ENCODE measurements around the gene TBCEL. TPM values are rescaled to one million over a fixed set of nuclear protein-coding genes. Genes with fewer than 3 reads are reported as not detected.

TBCEL gene
- total RNA-seq, 1 donor from 2014 or later, result 9.2 TPM

- intact Hi-C loops (cut with micrococcal nuclease), result no loop called here
- Mint-ChIP-seq H3K36me3 (ENCODE audit: low read depth) (no peaks in the 10 kb centered on the region), H3K27ac (no peak overlapping the region), H3K4me1 (ENCODE audit: low read depth) (no peaks in the 10 kb centered on the region), H3K9me3 (peaks cover 7% of the 10 kb centered on the region), H3K27me3 (ENCODE audit: low read depth) (no peaks in the 10 kb centered on the region), H3K4me3 (ENCODE audit: low read depth) (no peak overlapping the region)
- no peak for DNase-seq (ENCODE audit: low spot score)
These were observed 98.4 kb downstream of the TBCEL start for GRCh38 chr11:121122328-121122727.

DNA sequence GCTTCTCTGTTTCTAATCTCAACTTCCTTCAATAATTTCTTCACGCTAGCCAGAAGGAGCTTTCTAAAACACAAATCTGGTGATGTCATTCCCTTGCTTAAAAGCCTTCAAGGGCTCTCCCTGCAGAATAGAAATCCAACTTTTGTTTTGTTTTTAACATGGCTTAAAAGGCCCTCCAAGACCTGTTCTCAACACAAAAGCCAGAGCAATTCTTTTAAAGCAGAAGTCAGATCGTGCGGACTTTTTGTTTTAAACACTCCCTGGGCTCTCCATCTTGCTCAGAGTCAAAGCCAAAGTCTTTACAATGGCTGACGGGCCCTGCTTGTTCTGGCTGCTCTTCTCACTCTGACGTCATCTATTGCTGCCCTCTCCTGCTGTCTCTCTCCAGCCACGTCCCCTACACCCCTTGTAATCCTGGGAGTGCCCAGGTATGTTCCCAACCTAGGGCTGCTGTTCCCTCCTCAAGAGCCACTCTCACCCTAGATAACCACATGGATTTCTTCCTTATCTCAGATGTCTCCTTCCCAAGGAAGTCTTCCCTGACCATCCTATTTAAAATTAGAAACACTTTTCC, 99.7 kb downstream of the TBCEL start:
- Mint-ChIP-seq H3K27me3 (ENCODE audit: low read depth) (no peaks in the 10 kb centered on the region), H3K9me3 (peaks cover 7% of the 10 kb centered on the region), H3K36me3 (ENCODE audit: low read depth) (no peaks in the 10 kb centered on the region), H3K27ac (no peak overlapping the region), H3K4me1 (ENCODE audit: low read depth) (no peaks in the 10 kb centered on the region), H3K4me3 (ENCODE audit: low read depth) (no peak overlapping the region)
- DNase-seq (ENCODE audit: low spot score), result no peak
- intact Hi-C loops (cut with micrococcal nuclease), result no loop called here

- Mint-ChIP-seq H3K27ac (no peak overlapping the region), H3K9me3 (peaks cover 7% of the 10 kb centered on the region), H3K4me1 (ENCODE audit: low read depth) (peaks cover 2% of the 10 kb centered on the region), H3K27me3 (ENCODE audit: low read depth) (no peaks in the 10 kb centered on the region), H3K36me3 (ENCODE audit: low read depth) (no peaks in the 10 kb centered on the region), H3K4me3 (ENCODE audit: low read depth) (no peak overlapping the region)
- intact Hi-C loops (cut with micrococcal nuclease), result no loop called here
- DNase-seq (ENCODE audit: low spot score), result no peak
These were observed 103.9 kb downstream of the TBCEL start for GRCh38 chr11:121127809-121128208.

DNA sequence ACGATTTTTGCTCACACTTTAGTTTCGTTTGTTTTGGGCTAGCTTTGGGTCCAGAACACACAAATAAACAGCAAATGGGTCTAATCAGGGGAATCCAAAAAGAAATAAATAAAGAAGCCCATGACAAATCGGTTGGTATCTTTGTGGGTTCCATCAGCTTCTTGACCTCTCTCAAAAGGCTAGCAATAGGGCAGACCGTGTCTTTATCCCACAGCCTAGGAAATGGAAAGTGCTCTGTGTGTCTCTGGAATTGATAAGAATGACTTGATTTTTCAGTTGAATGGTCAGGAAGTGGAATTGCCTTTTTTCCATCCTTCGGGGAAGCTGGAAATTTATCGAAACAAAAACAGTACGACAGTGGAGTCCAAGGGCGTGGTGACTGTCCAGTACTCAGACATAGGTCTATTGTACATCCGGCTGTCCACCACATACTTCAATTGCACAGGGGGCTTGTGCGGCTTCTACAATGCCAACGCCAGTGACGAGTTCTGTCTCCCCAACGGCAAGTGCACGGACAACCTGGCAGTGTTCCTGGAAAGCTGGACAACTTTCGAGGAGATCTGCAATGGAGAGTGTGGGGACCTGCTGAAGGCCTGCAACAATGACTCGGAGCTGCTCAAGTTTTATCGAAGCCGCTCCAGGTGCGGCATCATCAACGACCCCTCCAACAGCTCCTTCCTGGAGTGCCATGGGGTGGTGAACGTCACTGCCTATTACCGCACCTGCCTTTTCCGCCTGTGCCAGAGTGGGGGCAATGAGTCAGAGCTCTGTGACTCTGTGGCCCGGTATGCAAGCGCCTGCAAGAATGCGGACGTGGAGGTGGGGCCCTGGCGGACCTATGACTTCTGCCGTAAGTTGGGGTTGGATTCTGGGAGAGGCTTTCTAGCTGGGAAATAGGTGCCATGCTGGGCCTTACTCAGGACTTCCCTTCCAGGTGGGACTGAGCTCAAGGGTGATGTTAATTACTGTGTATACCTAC, 105.7 kb downstream of the TBCEL start:
- no peaks in the 10 kb centered on the region for H3K27me3 Mint-ChIP-seq (ENCODE audit: low read depth)
- H3K4me3 Mint-ChIP-seq (ENCODE audit: low read depth), result no peak overlapping the region
- peaks cover 2% of the 10 kb centered on the region for H3K4me1 Mint-ChIP-seq (ENCODE audit: low read depth)
- H3K36me3 Mint-ChIP-seq (ENCODE audit: low read depth), result no peaks in the 10 kb centered on the region
- no peak overlapping the region for H3K27ac Mint-ChIP-seq
- no peak for DNase-seq (ENCODE audit: low spot score)
- intact Hi-C loops (cut with micrococcal nuclease), result no loop called here
- H3K9me3 Mint-ChIP-seq, result no peaks in the 10 kb centered on the region

DNA sequence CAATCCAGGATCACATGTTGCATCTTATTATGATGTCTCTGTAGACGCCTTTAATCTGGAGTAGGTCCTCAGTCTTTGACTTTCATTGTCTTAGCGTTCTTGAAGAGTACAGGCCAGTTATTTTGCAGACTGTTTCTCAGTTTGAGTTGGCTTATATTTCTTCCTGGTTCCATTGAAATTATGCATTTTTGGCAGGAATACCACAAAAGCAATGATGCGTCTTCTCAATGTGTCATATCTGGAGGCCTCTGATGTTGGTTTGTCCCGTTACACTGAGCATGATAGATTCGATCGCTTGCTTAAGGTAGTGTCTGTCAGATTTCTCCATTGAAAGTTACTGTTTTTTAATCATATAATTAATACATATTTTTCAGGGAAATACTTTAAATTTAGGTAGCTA, 107.8 kb downstream of the TBCEL start:
- Mint-ChIP-seq H3K9me3 (no peaks in the 10 kb centered on the region), H3K4me3 (ENCODE audit: low read depth) (no peak overlapping the region), H3K36me3 (ENCODE audit: low read depth) (no peaks in the 10 kb centered on the region), H3K27ac (no peak overlapping the region), H3K27me3 (ENCODE audit: low read depth) (no peaks in the 10 kb centered on the region), H3K4me1 (ENCODE audit: low read depth) (peaks cover 2% of the 10 kb centered on the region)
- DNase-seq (ENCODE audit: low spot score), result no peak
- intact Hi-C loops (cut with micrococcal nuclease), result no loop called here

GRCh38 chr11:121132211-121132976, 108.5 kb downstream of the TBCEL start:
- Mint-ChIP-seq H3K27me3 (ENCODE audit: low read depth) (no peaks in the 10 kb centered on the region), H3K4me1 (ENCODE audit: low read depth) (peaks cover 2% of the 10 kb centered on the region), H3K9me3 (no peaks in the 10 kb centered on the region), H3K36me3 (ENCODE audit: low read depth) (no peaks in the 10 kb centered on the region), H3K27ac (no peak overlapping the region), H3K4me3 (ENCODE audit: low read depth) (no peak overlapping the region)
- intact Hi-C loops (cut with micrococcal nuclease), result no loop called here
- no peak for DNase-seq (ENCODE audit: low spot score)

GRCh38 chr11:121134741-121135312, 110.9 kb downstream of the TBCEL start:
- Mint-ChIP-seq H3K4me1 (ENCODE audit: low read depth) (peaks cover 2% of the 10 kb centered on the region), H3K9me3 (no peaks in the 10 kb centered on the region), H3K4me3 (ENCODE audit: low read depth) (no peak overlapping the region), H3K27me3 (ENCODE audit: low read depth) (no peaks in the 10 kb centered on the region), H3K36me3 (ENCODE audit: low read depth) (no peaks in the 10 kb centered on the region), H3K27ac (no peak overlapping the region)
- intact Hi-C loops (cut with micrococcal nuclease), result no loop called here
- no peak for DNase-seq (ENCODE audit: low spot score)

DNA sequence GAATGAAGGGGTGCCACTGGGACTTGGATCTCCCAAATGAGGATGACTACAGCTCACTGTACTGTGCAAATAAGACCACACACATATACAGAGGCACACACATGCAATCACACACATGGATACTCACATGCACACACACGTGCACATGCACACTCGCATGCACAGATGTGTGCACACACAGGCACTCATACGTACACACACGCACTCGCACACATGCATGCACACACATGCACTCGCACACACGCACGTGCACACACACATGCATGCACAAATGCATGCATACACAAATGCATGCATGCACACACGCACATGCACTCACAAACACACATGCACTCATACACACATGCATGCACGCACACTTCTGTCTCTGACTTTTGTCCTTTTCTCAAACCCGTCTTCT, 113.1 kb downstream of the TBCEL start:
- no peak overlapping the region for H3K27ac Mint-ChIP-seq
- DNase-seq (ENCODE audit: low spot score), result no peak
- H3K4me1 Mint-ChIP-seq (ENCODE audit: low read depth), result peaks cover 2% of the 10 kb centered on the region
- H3K4me3 Mint-ChIP-seq (ENCODE audit: low read depth), result no peak overlapping the region
- H3K36me3 Mint-ChIP-seq (ENCODE audit: low read depth), result no peaks in the 10 kb centered on the region
- intact Hi-C loops (cut with micrococcal nuclease), result no loop called here
- no peaks in the 10 kb centered on the region for H3K9me3 Mint-ChIP-seq
- H3K27me3 Mint-ChIP-seq (ENCODE audit: low read depth), result no peaks in the 10 kb centered on the region

DNA sequence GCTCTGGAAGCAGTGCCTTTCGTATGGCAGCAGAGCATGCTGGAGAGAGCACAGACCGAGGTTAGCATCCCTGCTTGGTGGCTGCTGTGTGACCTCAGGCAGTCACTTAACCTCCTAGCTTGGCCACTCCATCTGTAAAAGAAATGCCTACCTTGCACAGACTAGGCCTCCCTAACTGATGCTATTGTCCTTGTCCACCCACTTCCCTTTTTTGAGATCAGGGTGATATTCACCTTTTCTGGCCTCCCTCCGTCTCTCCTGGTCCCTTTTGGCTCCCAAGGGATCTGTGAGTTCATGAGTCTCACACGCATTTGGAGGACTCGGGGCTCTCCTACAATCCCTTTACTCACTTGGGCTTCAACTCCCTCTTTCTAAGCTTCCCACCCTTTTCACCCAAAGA, 114.4 kb downstream of the TBCEL start:
- Mint-ChIP-seq H3K4me3 (ENCODE audit: low read depth) (no peak overlapping the region), H3K27ac (no peak overlapping the region), H3K36me3 (ENCODE audit: low read depth) (no peaks in the 10 kb centered on the region), H3K4me1 (ENCODE audit: low read depth) (no peaks in the 10 kb centered on the region), H3K27me3 (ENCODE audit: low read depth) (no peaks in the 10 kb centered on the region), H3K9me3 (no peaks in the 10 kb centered on the region)
- no peak for DNase-seq (ENCODE audit: low spot score)
- intact Hi-C loops (cut with micrococcal nuclease), result no loop called here

DNA sequence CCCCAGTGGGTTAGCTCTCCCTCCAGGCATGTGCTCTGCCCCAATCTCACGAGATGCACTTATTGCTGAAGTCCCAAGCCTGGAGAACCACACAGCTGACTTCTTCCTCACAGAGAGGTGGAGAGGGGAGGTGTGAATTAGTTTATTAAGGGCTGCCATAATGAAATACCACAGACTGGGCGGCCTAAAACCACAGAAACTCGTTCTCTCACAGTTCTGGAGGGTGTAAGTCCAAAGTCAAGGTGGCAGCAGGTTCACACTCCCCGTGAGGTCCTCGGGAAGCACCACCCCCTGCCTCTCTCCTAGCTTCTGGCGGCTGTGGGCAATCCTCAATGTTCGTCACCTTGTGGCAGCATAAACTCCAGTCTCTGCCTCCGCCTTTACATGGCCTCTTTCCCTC, 116.5 kb downstream of the TBCEL start:
- no peaks in the 10 kb centered on the region for H3K9me3 Mint-ChIP-seq
- DNase-seq (ENCODE audit: low spot score), result no peak
- H3K27ac Mint-ChIP-seq, result no peak overlapping the region
- no peaks in the 10 kb centered on the region for H3K27me3 Mint-ChIP-seq (ENCODE audit: low read depth)
- intact Hi-C loops (cut with micrococcal nuclease), result no loop called here
- no peak overlapping the region for H3K4me3 Mint-ChIP-seq (ENCODE audit: low read depth)
- no peaks in the 10 kb centered on the region for H3K4me1 Mint-ChIP-seq (ENCODE audit: low read depth)
- no peaks in the 10 kb centered on the region for H3K36me3 Mint-ChIP-seq (ENCODE audit: low read depth)

Measured in activated T-helper 2 cell treated with anti-CD3 and anti-CD28 coated beads, Interferon-gamma antibody, Interleukin-2, Interleukin-4, amounts not matched to agents 10 μg/mL and 5 μg/mL and 100 μg/mL, durations not matched to agents 14 hours and 24 hours and 36 hours (primary cell).